ENCODE measurements around the gene RAB11FIP4. TPM values are rescaled to one million over a fixed set of nuclear protein-coding genes. Genes with fewer than 3 reads are reported as not detected.

RAB11FIP4 gene
- total and polyA plus RNA-seq, 2 donors: 1.5 to 4.2 TPM

- Histone ChIP-seq H3K4me1 (ENCODE audit: insufficient read depth) (no peaks in the 10 kb centered on the region), H3K4me3 (ENCODE audit: low read depth, low read length) (no peak overlapping the region), H3K36me3 (ENCODE audit: insufficient read depth) (no peaks in the 10 kb centered on the region), H3K27ac (ENCODE audit: low read depth) (no peak overlapping the region)
- DNase-seq (ENCODE audit: extremely low spot score): no peak
- WGBS: 80% methylated on average over 12 of the region's 12 CpGs
Observed at GRCh38 chr17:31529841-31530251, 138.4 kb downstream of the RAB11FIP4 start.

DNA sequence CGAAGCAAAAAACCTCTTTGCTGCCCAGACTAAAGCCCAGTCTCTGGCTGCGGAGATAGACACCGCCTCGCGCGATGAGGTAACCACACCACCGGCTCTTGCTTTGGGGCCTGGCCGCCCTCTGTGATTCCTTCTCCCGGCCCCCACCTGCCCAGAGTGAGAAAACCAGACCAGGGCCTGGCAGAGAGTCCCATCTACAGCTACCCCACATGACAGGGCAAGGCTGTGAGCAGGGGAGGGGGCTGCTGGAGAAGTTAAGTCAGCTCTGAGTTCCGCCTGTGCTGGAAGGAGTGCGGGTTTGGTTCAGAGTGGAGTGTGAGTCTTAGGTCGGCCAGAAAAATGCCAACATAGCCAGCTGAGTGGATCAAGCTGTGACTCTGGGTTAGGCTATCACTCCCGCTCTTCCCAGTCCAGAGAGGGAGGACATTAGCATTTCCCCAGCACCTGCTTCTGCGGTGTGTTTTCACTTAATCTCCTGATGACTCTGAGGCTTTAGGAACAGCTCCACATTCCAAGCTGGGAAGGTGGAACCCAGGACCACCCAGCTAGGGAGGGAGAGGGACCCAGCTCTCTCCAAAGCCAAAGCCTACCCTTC is 139.0 kb downstream of the RAB11FIP4 start:
- WGBS: 53% methylated on average over 14 of the region's 14 CpGs

GRCh38 chr17:31531336-31531980 is 140.0 kb downstream of the RAB11FIP4 start:
- no peak overlapping the region for H3K4me3 ChIP-seq (ENCODE audit: low read depth, low read length)
- no peak for DNase-seq (ENCODE audit: extremely low spot score)
- H3K4me1 ChIP-seq (ENCODE audit: insufficient read depth): no peaks in the 10 kb centered on the region
- WGBS: 94% methylated on average over 16 of the region's 16 CpGs
- no peaks in the 10 kb centered on the region for H3K36me3 ChIP-seq (ENCODE audit: insufficient read depth)
- H3K27ac ChIP-seq (ENCODE audit: low read depth): no peak overlapping the region

More for the DNA sequence above, 139.0 kb downstream of the RAB11FIP4 start:
- Histone ChIP-seq H3K27ac (ENCODE audit: low read depth) (no peak overlapping the region), H3K4me1 (ENCODE audit: insufficient read depth) (no peaks in the 10 kb centered on the region), H3K4me3 (ENCODE audit: low read depth, low read length) (no peak overlapping the region), H3K36me3 (ENCODE audit: insufficient read depth) (no peaks in the 10 kb centered on the region)
- no peak for DNase-seq (ENCODE audit: extremely low spot score)

DNA sequence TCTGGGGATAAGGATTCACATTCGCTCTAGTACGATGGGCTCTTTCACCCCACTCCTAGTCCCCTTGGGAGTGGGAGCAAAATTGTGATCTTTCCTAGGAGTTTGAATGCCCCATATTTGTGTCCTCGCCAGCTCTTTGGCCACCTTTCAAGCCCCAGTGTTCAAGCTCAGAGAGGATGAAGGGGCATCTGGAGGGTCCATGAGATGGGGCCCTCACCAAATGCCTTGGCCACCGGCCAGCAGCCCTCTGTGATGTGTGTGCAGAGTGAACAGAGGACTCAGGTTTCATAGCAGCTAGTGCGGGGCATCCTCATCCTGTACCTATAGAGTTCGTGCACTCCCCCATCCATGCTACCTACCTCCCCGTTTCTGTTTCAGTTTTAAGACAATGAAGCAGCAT is 140.6 kb downstream of the RAB11FIP4 start:
- no peak for DNase-seq (ENCODE audit: extremely low spot score)
- Histone ChIP-seq H3K4me3 (ENCODE audit: low read depth, low read length) (no peak overlapping the region), H3K4me1 (ENCODE audit: insufficient read depth) (no peaks in the 10 kb centered on the region), H3K27ac (ENCODE audit: low read depth) (no peak overlapping the region), H3K36me3 (ENCODE audit: insufficient read depth) (no peaks in the 10 kb centered on the region)
- WGBS: 88% methylated on average over 7 of the region's 7 CpGs

DNA sequence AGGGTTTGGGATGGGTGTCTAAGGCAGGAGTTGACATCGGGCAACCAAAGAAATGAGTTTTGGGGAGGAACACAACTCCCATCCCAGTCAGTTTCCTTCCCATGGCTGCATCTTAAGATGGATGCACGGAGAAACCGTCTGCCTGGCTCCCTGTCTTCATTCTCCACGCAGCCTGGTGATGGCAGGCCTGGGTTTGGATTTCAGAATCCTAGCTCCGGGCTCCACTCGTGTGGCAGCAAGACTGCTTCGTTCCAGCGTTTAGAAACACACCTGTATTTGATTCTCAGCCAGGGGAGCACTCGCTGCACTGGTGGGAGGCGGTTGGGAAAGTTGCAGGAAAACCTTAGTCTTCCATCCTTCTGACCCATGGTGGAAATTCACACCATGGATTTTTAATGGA is 141.1 kb downstream of the RAB11FIP4 start:
- 93% methylated on average over 10 of the region's 10 CpGs for whole genome bisulfite sequencing
- H3K27ac ChIP-seq (ENCODE audit: low read depth): no peak overlapping the region
- H3K4me1 ChIP-seq (ENCODE audit: insufficient read depth): no peaks in the 10 kb centered on the region
- H3K4me3 ChIP-seq (ENCODE audit: low read depth, low read length): no peak overlapping the region
- no peak for DNase-seq (ENCODE audit: extremely low spot score)
- H3K36me3 ChIP-seq (ENCODE audit: insufficient read depth): no peaks in the 10 kb centered on the region

- DNase-seq (ENCODE audit: extremely low spot score): no peak
- WGBS: 26% methylated on average over 10 of the region's 10 CpGs
- Histone ChIP-seq H3K4me3 (ENCODE audit: low read depth, low read length) (no peak overlapping the region), H3K27ac (ENCODE audit: low read depth) (no peak overlapping the region), H3K36me3 (ENCODE audit: insufficient read depth) (no peaks in the 10 kb centered on the region), H3K4me1 (ENCODE audit: insufficient read depth) (no peaks in the 10 kb centered on the region)
Observed at GRCh38 chr17:31533546-31534155, 142.2 kb downstream of the RAB11FIP4 start.

DNA sequence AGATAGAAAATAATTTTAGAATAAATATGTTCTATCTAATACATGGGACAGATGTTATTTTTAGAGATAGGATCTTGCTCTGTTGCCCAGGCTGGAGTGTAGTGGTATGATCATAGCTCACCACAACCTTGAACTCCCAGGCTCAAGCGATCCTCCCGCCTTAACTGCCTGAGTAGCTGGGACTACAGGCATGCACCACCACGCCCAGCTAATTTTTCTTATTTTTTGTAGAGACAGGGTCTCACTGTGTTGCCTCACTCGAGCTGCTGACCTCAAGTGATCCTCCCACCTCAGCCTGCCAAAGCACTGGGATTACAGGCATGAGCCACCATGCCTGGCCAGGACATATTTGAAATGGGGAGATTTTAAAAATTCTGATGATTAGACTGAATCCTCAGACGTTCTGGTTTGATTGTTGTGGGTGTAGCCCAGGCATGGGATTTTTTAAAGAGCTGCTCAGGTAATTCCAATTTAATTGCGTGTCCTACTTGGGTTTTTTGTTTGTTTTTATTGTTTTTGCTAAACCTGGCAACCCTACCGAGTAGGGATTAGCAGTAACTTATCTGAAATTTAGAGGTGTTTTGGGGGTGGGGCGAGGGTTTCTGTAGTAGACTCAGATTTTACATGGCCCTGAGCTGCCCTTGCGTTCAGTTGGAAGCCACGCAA is 142.9 kb downstream of the RAB11FIP4 start:
- H3K36me3 ChIP-seq (ENCODE audit: insufficient read depth): no peaks in the 10 kb centered on the region
- H3K4me1 ChIP-seq (ENCODE audit: insufficient read depth): no peaks in the 10 kb centered on the region
- no peak overlapping the region for H3K27ac ChIP-seq (ENCODE audit: low read depth)
- 70% methylated on average over 10 of the region's 10 CpGs for WGBS
- no peak for DNase-seq (ENCODE audit: extremely low spot score)
- H3K4me3 ChIP-seq (ENCODE audit: low read depth, low read length): no peak overlapping the region

DNA sequence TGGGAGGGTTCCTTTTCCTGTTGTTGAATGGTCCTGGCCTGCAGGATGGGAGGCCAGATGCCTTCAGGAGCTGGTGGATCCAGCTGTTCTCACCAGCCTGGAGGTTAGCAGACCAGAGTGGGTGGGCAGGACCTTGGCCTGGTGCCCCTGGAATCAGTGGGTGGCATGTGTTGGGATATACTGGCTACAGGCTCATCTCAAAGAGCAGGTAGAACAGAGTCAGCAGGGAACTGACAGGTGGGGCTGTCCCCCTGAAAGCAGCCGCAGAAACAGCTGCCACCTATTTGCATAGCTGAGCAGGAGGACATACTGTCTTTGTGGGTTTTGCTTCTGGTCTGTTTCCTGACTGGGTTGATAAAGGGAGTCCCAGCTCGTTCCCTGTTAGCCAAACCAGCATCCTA is 144.1 kb downstream of the RAB11FIP4 start:
- WGBS: 77% methylated on average over 2 of the region's 2 CpGs
- no peaks in the 10 kb centered on the region for H3K4me1 ChIP-seq (ENCODE audit: insufficient read depth)
- H3K36me3 ChIP-seq (ENCODE audit: insufficient read depth): no peaks in the 10 kb centered on the region
- H3K4me3 ChIP-seq (ENCODE audit: low read depth, low read length): no peak overlapping the region
- no peak overlapping the region for H3K27ac ChIP-seq (ENCODE audit: low read depth)
- DNase-seq (ENCODE audit: extremely low spot score): no peak

GRCh38 chr17:31536451-31536850 is 145.0 kb downstream of the RAB11FIP4 start:
- Histone ChIP-seq H3K36me3 (ENCODE audit: insufficient read depth) (no peaks in the 10 kb centered on the region), H3K27ac (ENCODE audit: low read depth) (no peak overlapping the region), H3K4me3 (ENCODE audit: low read depth, low read length) (no peak overlapping the region), H3K4me1 (ENCODE audit: insufficient read depth) (no peaks in the 10 kb centered on the region)
- DNase-seq (ENCODE audit: extremely low spot score): no peak
- WGBS: 97% methylated on average over 5 of the region's 5 CpGs

- 64% methylated on average over 9 of the region's 9 CpGs for WGBS
- Histone ChIP-seq H3K4me3 (ENCODE audit: low read depth, low read length) (no peak overlapping the region), H3K36me3 (ENCODE audit: insufficient read depth) (no peaks in the 10 kb centered on the region), H3K4me1 (ENCODE audit: insufficient read depth) (no peaks in the 10 kb centered on the region), H3K27ac (ENCODE audit: low read depth) (no peak overlapping the region)
- DNase-seq (ENCODE audit: extremely low spot score): no peak
Observed at GRCh38 chr17:31537565-31538011, 146.1 kb downstream of the RAB11FIP4 start.

- H3K27ac ChIP-seq (ENCODE audit: low read depth): no peak overlapping the region
- 80% methylated on average over 7 of the region's 7 CpGs for WGBS
Observed at GRCh38 chr17:31538080-31538762, 146.7 kb downstream of the RAB11FIP4 start.

GRCh38 chr17:31540602-31541307 is 149.3 kb downstream of the RAB11FIP4 start:
- WGBS: 97% methylated on average over 9 of the region's 9 CpGs
- no peak overlapping the region for H3K4me3 ChIP-seq (ENCODE audit: low read depth, low read length)
- no peaks in the 10 kb centered on the region for H3K36me3 ChIP-seq (ENCODE audit: insufficient read depth)
- DNase-seq (ENCODE audit: extremely low spot score): no peak
- H3K4me1 ChIP-seq (ENCODE audit: insufficient read depth): no peaks in the 10 kb centered on the region
- H3K27ac ChIP-seq (ENCODE audit: low read depth): no peak overlapping the region

More at GRCh38 chr17:31538080-31538762, 146.7 kb downstream of the RAB11FIP4 start:
- H3K4me3 ChIP-seq (ENCODE audit: low read depth, low read length): no peak overlapping the region
- no peaks in the 10 kb centered on the region for H3K4me1 ChIP-seq (ENCODE audit: insufficient read depth)
- H3K36me3 ChIP-seq (ENCODE audit: insufficient read depth): no peaks in the 10 kb centered on the region
- DNase-seq (ENCODE audit: extremely low spot score): no peak

GRCh38 chr17:31541559-31541958 is 150.1 kb downstream of the RAB11FIP4 start:
- H3K27ac ChIP-seq (ENCODE audit: low read depth): no peak overlapping the region
- WGBS: 75% methylated on average over 5 of the region's 5 CpGs
- no peak for DNase-seq (ENCODE audit: extremely low spot score)
- no peak overlapping the region for H3K4me3 ChIP-seq (ENCODE audit: low read depth, low read length)
- H3K4me1 ChIP-seq (ENCODE audit: insufficient read depth): no peaks in the 10 kb centered on the region
- no peaks in the 10 kb centered on the region for H3K36me3 ChIP-seq (ENCODE audit: insufficient read depth)
